HEK293 (cell line): Measurements from ENCODE around the gene HDAC7.

Experiments
- CTCF ChIA-PET: fragments of 350-600 bp; formaldehyde crosslinking; extraction: SDS; loops from one replicate; lab custom pipeline; 2021; ENCODE audit warnings: antibody characterized with exemption; lab: Yijun Ruan, JAX
- POLR2A ChIA-PET: fragments of 300-600 bp; formaldehyde crosslinking; extraction: SDS; loops from one replicate; lab custom pipeline; 2020; ENCODE audit warnings: antibody characterized with exemption, inconsistent platforms; lab: Yijun Ruan, JAX
- H3K27ac ChIP-seq: fragments of 200-500 bp; sonication (Bioruptor generic); 2 replicates; pipeline ENCODE4 v1.5.1; 2014; ENCODE audit warnings: low read depth, low read length, control low read depth, inconsistent platforms; ENCODE audit errors: extremely low read depth
- H3K36me3 ChIP-seq, 2 experiments: fragments of 200-500 bp in 1 of 2; sonication (Bioruptor generic) in 1 of 2; 1 replicate in 1 of 2; 2 replicates in 1 of 2; pipeline ENCODE4 v1.5.1; 2014 to 2017; ENCODE audit warnings: inconsistent platforms in 2 of 2, low read length in 2 of 2; ENCODE audit not compliant: control insufficient read depth in 2 of 2, insufficient read depth in 1 of 2
- H3K4me1 ChIP-seq: fragments of 200-500 bp; sonication (Bioruptor generic); 2 replicates; pipeline ENCODE4 v1.5.1; 2014; ENCODE audit warnings: mild to moderate bottlenecking, low read length, inconsistent platforms; ENCODE audit not compliant: control insufficient read depth, insufficient read depth
- H3K4me3 ChIP-seq: 2 replicates; pipeline ENCODE4 v1.5.1; 2011; ENCODE audit warnings: low read depth, mild to moderate bottlenecking, control low read depth, low read length, moderate library complexity
- H3K9me3 ChIP-seq: fragments of 200-500 bp; sonication (Bioruptor generic); 2 replicates; pipeline ENCODE4 v1.5.1; 2014; ENCODE audit warnings: low read depth, low read length, inconsistent platforms; ENCODE audit not compliant: control insufficient read depth, insufficient read depth
- GLI4 ChIP-seq: fragments of 450-650 bp; formaldehyde crosslinking; IDR thresholded peaks from 2 replicates; pipeline ENCODE4 v1.5.1; 2016; ENCODE audit warnings: missing biosample characterization, missing genetic modification characterization
- OVOL3 ChIP-seq: fragments of 450-650 bp; formaldehyde crosslinking; IDR thresholded peaks from 2 replicates; pipeline ENCODE4 v1.5.1; 2016; ENCODE audit warnings: missing biosample characterization, missing genetic modification characterization
- PRDM1 ChIP-seq: fragments of 450-650 bp; formaldehyde crosslinking; IDR thresholded peaks from 2 replicates; pipeline ENCODE4; 2016; ENCODE audit warnings: missing biosample characterization, missing genetic modification characterization
- ZBTB1 ChIP-seq: fragments of 450-650 bp; formaldehyde crosslinking; IDR thresholded peaks from 2 replicates; pipeline ENCODE4 v1.5.1; 2016; ENCODE audit warnings: missing biosample characterization, missing genetic modification characterization
- ZBTB17 ChIP-seq: fragments of 450-650 bp; formaldehyde crosslinking; IDR thresholded peaks from 2 replicates; pipeline ENCODE4 v1.5.1; 2016; ENCODE audit warnings: missing biosample characterization, missing genetic modification characterization
- ZIC2 ChIP-seq: fragments of 450-650 bp; formaldehyde crosslinking; IDR thresholded peaks from 2 replicates; pipeline ENCODE4 v1.5.1; 2016; ENCODE audit warnings: missing biosample characterization, missing genetic modification characterization
- ZNF10 ChIP-seq: fragments of 450-650 bp; formaldehyde crosslinking; IDR thresholded peaks from 2 replicates; pipeline ENCODE4 v1.5.1; 2017; ENCODE audit warnings: missing biosample characterization, missing genetic modification characterization
- ZNF155 ChIP-seq: fragments of 450-650 bp; formaldehyde crosslinking; IDR thresholded peaks from 2 replicates; pipeline ENCODE4 v1.5.1; 2016; ENCODE audit warnings: missing biosample characterization, missing genetic modification characterization
- ZNF350 ChIP-seq: fragments of 450-650 bp; formaldehyde crosslinking; IDR thresholded peaks from 2 replicates; pipeline ENCODE4 v1.5.0; 2017; ENCODE audit warnings: missing biosample characterization, mild to moderate bottlenecking, missing genetic modification characterization
- ZNF48 ChIP-seq: fragments of 450-650 bp; formaldehyde crosslinking; IDR thresholded peaks from 2 replicates; pipeline ENCODE4 v1.5.1; 2016; ENCODE audit warnings: missing biosample characterization, missing genetic modification characterization
- ZNF510 ChIP-seq: fragments of 450-650 bp; formaldehyde crosslinking; IDR thresholded peaks from 2 replicates; pipeline ENCODE4 v1.5.1; 2018; ENCODE audit warnings: mild to moderate bottlenecking, missing genetic modification characterization, missing biosample characterization; ENCODE audit not compliant: insufficient replicate concordance
- ZNF658 ChIP-seq: fragments of 450-650 bp; formaldehyde crosslinking; IDR thresholded peaks from 2 replicates; pipeline ENCODE4; 2016; ENCODE audit warnings: missing biosample characterization, missing genetic modification characterization
- ZNF701 ChIP-seq: fragments of 450-650 bp; formaldehyde crosslinking; IDR thresholded peaks from 2 replicates; pipeline ENCODE4 v1.5.1; 2016; ENCODE audit warnings: missing biosample characterization, missing genetic modification characterization
- ZNF791 ChIP-seq: fragments of 450-650 bp; formaldehyde crosslinking; IDR thresholded peaks from 2 replicates; pipeline ENCODE4 v1.5.1; 2016; ENCODE audit warnings: missing biosample characterization, missing genetic modification characterization
- ZSCAN30 ChIP-seq: fragments of 450-650 bp; IDR thresholded peaks from 2 replicates; pipeline ENCODE4 v1.5.1; 2018; ENCODE audit warnings: missing biosample characterization, mild to moderate bottlenecking, missing genetic modification characterization, moderate library complexity
- TF ChIP-seq, protein P1 (sequence below): fragments of 450-650 bp; formaldehyde crosslinking; IDR thresholded peaks from 2 replicates; pipeline ENCODE4 v1.5.1; 2016; ENCODE audit warnings: missing biosample characterization, missing genetic modification characterization
- TF ChIP-seq, protein P2 (sequence below): fragments of 450-650 bp; formaldehyde crosslinking; IDR thresholded peaks from 2 replicates; pipeline ENCODE4 v1.5.1; 2016; ENCODE audit warnings: missing biosample characterization, missing genetic modification characterization

HDAC7 gene

DNA sequence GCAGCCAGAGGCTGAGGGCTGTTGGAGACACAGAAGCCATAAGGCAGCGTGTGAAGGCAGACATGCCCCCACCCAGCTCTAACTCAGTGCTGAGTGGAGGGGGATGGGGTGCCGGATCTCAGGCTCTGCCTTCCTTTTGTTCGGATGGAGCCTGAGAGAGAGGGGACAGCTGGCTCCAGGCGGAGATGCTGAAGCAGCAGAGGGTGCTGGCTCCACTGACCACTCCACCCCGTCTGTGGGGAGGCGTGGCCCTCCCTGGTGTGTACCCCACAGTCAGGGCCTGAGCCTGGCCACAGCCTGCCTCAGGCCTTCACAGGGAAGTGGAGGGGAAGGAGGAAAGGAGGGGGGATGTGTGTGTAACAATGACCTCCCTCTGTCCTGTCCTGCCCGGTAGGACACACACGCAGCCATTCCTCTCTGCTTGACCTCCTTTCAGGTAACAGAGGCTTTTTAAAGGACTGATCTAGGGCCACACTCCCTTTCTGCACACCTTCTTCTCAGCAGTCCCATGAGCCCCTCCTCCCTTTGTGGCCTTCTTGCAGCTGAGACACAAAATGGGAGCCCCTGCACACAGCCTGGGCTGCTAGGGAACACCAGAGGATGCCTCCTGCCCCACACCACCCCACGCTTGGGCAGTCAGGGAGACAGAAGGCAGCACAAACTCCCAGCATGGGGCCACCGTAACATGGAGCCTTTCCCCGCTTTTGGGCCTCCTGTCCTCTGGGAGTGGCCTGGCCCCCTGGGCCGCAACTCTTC, 84.8 kb downstream of the HDAC7 start:
- TF ChIP-seq ZNF510 (tag by site-specific recombination) (no peak), ZIC2 (tag by site-specific recombination) (peak; percentile 30)
- TF ChIP-seq, all 188 proteins: peak for 1
- ChIA-PET POLR2A (no interaction called here), CTCF (interaction anchor here (1.8 to 13.5 kb wide), 2 partner anchors 39 to 104 kb away, joined by 9 to 784 read pairs; partner anchors contain the start of gene SLC48A1)
- H3K27ac ChIP-seq = no peak overlapping the region
- H3K4me1 ChIP-seq = no peaks in the 10 kb centered on the region
- no peak overlapping the region for H3K4me3 ChIP-seq
- H3K9me3 ChIP-seq = no peaks in the 10 kb centered on the region
- no peaks in the 10 kb centered on the region for H3K36me3 ChIP-seq

DNA sequence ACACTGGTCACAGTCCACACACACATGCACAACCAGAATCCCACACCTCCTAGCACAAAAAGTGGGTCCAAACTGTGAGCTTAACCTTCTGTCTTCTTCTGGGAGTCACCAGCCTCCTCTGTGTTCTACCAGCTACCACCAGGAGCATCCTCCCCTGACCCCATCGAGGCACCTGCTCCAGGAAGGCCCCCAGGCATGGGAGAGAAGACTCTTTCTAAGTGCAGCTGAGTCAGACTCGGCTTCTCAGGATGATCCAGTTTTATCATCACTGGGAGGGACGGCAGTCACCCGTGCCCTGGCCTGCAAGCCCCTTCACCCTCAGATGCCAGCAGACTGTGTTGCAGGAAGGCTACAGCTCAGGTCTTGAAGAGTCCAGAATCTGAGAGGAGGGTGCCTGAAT, 86.6 kb downstream of the HDAC7 start:
- CTCF ChIA-PET = interaction anchor here (0.8 to 22.5 kb wide), 9 partner anchors 9 to 105 kb away, joined by 3 to 784 read pairs (median 6); partner anchors contain the start of genes RPAP3 and SLC48A1

More for the DNA sequence above, 86.6 kb downstream of the HDAC7 start:
- POLR2A ChIA-PET = no interaction called here
- Histone ChIP-seq H3K36me3 (no peaks in the 10 kb centered on the region), H3K9me3 (no peaks in the 10 kb centered on the region), H3K4me3 (no peak overlapping the region), H3K27ac (no peak overlapping the region), H3K4me1 (no peaks in the 10 kb centered on the region)
- TF ChIP-seq ZBTB17 (tag by site-specific recombination) (no peak), ZSCAN30 (tag by site-specific recombination) (no peak), ZNF155 (tag by site-specific recombination) (no peak), OVOL3 (tag by site-specific recombination) (no peak), ZNF701 (tag by site-specific recombination) (no peak), ZNF658 (no peak), ZNF350 (tag by site-specific recombination) (no peak), GLI4 (tag by site-specific recombination) (no peak), ZNF791 (no peak), ZNF10 (tag by site-specific recombination) (no peak), PRDM1 (no peak), ZBTB1 (tag by site-specific recombination) (no peak), ZNF48 (no peak)
- TF ChIP-seq, protein P1, sequence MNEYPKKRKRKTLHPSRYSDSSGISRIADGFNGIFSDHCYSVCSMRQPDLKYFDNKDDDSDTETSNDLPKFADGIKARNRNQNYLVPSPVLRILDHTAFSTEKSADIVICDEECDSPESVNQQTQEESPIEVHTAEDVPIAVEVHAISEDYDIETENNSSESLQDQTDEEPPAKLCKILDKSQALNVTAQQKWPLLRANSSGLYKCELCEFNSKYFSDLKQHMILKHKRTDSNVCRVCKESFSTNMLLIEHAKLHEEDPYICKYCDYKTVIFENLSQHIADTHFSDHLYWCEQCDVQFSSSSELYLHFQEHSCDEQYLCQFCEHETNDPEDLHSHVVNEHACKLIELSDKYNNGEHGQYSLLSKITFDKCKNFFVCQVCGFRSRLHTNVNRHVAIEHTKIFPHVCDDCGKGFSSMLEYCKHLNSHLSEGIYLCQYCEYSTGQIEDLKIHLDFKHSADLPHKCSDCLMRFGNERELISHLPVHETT (tag by site-specific recombination) = no peak
- TF ChIP-seq, protein P2, sequence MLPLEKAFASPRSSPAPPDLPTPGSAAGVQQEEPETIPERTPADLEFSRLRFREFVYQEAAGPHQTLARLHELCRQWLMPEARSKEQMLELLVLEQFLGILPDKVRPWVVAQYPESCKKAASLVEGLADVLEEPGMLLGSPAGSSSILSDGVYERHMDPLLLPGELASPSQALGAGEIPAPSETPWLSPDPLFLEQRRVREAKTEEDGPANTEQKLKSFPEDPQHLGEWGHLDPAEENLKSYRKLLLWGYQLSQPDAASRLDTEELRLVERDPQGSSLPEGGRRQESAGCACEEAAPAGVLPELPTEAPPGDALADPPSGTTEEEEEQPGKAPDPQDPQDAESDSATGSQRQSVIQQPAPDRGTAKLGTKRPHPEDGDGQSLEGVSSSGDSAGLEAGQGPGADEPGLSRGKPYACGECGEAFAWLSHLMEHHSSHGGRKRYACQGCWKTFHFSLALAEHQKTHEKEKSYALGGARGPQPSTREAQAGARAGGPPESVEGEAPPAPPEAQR (tag by site-specific recombination) = no peak
- TF ChIP-seq, all 188 proteins: peak for 0
